ENCODE results near the gene SLC25A21.

SLC25A21 gene

DNA sequence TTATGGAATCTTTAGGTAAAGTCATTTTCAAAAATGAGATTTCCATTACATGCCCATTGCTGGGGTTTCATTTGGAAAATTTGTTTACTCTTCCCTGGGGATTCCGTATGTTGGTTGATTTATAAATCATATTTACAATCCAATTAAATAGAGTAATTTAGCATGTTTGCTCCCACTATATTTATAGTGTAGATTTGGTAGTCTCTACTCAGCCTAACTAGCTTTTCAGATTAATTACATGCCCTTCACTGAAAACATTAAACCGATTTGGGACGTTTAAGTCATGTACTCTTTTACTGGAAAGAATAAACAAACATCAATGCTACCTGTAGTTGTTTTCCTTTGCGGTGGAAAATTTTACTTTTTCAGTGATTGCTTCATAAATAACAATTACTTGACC, 500.3 kb downstream of the SLC25A21 start:
- no peak for DNase-seq (ENCODE audit: low read depth in 2 of 2, low spot score in 1 of 2)

- no peak for DNase-seq (ENCODE audit: low read depth in 2 of 2, low spot score in 1 of 2)
Measured at GRCh38 chr14:36671149-36671548, 501.3 kb downstream of the SLC25A21 start.

- no peak for DNase-seq (ENCODE audit: low read depth in 2 of 2, low spot score in 1 of 2)
Measured at GRCh38 chr14:36667679-36668078, 504.7 kb downstream of the SLC25A21 start.

- DNase-seq (ENCODE audit: low read depth in 2 of 2, low spot score in 1 of 2), result no peak
Measured at GRCh38 chr14:36666416-36667206, 505.8 kb downstream of the SLC25A21 start.

- DNase-seq (ENCODE audit: low read depth in 2 of 2, low spot score in 1 of 2), result no peak
Measured at GRCh38 chr14:36665887-36666415, 506.5 kb downstream of the SLC25A21 start.

GRCh38 chr14:36664322-36665193, 507.8 kb downstream of the SLC25A21 start:
- DNase-seq (ENCODE audit: low read depth in 2 of 2, low spot score in 1 of 2), result no peak

DNA sequence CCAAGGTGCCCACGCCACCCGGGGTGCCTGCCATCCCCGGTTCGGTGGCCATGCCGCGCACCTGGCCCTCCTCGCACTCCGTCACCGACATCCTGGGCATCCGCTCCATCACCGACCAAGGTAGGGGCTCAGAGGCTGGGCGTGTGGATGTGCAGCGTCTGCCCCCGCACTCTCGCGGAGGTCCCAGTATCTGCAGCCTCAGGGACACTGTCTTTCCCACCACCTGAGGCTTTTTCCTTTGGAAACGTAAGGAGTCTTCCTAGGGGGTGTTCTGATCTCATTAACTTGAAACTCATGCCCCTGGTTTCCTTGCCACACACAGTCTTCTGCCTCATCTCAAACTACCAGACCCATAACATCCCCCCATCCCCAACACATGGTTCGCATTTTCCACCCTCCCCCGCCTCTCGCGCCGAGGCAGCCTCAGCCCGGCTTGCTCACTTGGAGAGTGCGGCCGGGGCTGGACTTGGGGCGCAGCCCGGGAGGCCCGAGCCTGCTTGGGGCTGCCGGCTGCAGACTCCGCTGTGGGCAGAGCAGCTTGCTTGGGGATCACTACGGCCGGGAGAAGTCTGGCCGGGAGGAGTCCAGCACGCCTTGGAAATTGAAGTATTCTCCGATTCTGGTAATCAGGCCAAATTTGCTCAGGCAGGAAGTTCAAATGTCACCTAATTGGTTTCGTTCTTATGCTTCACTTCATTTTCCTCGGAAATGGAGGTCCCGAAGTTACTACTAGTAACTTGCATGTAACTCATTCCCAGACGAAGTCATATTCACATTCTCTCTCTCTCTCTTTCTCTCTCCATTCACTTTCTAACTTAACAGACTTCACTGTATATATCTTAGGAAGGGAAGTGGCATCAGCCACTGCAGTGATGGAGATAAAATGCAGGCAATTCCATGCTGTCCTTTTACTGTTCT, 508.7 kb downstream of the SLC25A21 start:
- no peak for DNase-seq (ENCODE audit: low read depth in 2 of 2, low spot score in 1 of 2)

DNA sequence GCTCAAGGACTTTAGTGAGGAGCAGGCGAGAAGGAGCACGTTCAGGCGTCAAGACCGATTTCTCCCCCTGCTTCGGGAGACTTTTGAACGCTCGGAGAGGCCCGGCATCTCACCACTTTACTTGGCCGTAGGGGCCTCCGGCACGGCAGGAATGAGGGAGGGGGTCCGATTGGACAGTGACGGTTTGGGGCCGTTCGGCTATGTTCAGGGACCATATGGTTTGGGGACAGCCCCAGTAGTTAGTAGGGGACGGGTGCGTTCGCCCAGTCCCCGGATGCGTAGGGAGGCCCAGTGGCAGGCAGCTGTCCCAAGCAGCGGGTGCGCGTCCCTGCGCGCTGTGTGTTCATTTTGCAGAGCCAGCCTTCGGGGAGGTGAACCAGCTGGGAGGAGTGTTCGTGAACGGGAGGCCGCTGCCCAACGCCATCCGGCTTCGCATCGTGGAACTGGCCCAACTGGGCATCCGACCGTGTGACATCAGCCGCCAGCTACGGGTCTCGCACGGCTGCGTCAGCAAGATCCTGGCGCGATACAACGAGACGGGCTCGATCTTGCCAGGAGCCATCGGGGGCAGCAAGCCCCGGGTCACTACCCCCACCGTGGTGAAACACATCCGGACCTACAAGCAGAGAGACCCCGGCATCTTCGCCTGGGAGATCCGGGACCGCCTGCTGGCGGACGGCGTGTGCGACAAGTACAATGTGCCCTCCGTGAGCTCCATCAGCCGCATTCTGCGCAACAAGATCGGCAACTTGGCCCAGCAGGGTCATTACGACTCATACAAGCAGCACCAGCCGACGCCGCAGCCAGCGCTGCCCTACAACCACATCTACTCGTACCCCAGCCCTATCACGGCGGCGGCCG, 509.6 kb downstream of the SLC25A21 start:
- DNase-seq (ENCODE audit: low read depth in 2 of 2, low spot score in 1 of 2), result no peak

GRCh38 chr14:36662258-36662542, 510.2 kb downstream of the SLC25A21 start:
- DNase-seq (ENCODE audit: low read depth in 2 of 2, low spot score in 1 of 2), result no peak

- no peak for DNase-seq (ENCODE audit: low read depth in 2 of 2, low spot score in 1 of 2)
Measured at GRCh38 chr14:36661506-36662257, 510.7 kb downstream of the SLC25A21 start, which contains the start of gene PAX9. PAX9 (plus strand) TSS chr14:36661860; CDS start chr14:36662090, 230 bp downstream.

GRCh38 chr14:36660736-36661505, 511.5 kb downstream of the SLC25A21 start:
- DNase-seq (ENCODE audit: low read depth in 2 of 2, low spot score in 1 of 2), result no peak

DNA sequence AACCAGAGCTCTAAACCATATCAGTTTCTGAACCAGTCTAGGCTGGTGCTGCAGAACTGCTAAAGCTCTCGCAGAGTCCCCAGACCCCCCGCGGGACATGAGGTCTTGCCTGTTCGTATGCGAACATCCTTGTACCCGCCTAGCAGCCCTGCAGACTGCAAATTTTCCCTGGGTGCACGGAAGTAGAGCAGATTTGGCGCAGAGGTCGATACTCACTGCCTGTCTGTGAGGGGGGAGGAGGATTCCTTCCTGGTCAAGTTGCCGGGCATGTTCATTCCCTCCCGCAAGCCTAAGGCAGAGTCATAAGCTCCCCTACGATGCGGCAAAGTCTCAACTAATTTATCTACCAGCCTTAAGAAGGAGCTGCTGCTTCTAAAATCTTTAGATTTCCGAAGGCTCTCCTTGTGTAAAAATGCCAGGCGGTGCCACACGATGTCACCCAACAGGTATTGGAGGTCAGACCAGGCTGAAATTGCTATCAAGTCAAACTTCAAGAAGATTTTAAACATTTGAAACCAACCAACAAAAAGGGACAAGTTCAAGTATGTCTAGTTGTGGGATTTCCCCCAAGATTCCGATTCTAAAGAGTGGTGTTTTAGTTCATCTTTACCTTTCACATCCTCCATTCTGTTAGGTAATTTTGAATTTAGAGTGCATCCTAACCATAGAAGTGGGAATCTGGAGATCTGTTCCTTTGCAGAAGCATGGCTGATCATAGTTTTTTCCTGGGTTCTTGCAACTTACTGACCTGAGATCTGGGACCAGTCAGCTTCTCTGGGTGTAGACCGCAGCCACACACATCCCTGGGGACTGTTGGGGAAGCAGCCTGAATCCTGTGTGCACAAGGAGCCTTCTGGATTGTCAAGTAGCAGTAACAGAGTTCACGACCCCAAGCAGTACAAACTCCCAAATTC, 512.3 kb downstream of the SLC25A21 start:
- no peak for DNase-seq (ENCODE audit: low read depth in 2 of 2, low spot score in 1 of 2)

GRCh38 chr14:36659010-36659821, 513.2 kb downstream of the SLC25A21 start:
- no peak for DNase-seq (ENCODE audit: low read depth in 2 of 2, low spot score in 1 of 2)

GRCh38 chr14:36658123-36659009, 514.0 kb downstream of the SLC25A21 start:
- no peak for DNase-seq (ENCODE audit: low read depth in 2 of 2, low spot score in 1 of 2)

DNA sequence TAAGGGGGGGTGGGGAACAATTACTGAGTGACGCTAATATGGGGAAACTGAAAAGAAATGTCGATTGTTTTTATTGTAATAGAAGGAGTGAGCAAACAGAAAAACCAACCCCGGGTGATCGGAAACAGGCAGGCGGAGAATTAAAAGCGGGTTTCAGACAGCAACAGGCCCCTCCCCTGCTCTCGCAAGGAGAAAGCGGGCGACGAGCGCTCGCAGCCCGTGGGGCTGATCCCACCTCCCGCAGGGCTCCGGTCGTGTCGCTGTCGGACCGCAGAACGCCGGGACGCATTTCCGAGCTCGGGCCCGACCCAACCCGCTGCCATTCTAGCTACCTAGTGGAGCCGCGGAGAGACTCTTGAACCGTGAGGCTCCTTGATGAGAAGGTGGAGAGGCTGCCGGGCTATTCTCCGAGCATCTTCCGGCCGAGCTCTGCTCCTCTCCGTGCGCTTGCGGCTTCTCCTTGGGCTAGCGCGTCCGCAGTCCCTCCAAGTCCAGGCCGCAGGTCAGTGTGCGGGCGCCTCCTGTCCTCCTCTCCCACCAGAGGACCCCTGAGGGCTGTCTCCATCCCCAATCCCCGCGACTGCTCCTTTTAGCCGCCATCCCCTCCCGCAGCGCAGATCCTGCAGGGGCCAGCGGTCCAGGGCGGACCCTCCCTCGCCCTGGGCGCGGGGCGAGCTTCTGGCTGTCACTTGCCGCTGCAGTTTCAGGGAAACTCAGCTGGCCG, 514.8 kb downstream of the SLC25A21 start:
- DNase-seq (ENCODE audit: low read depth in 2 of 2, low spot score in 1 of 2), result no peak
